Motor neuron (in vitro differentiated cells): ENCODE data around the gene BHLHE23. TPM values are rescaled to one million over a fixed set of nuclear protein-coding genes. Genes with fewer than 3 reads are reported as not detected.
A peak's percentile ranks its signal among the peaks of the same experiment; 100 is the strongest.
"Not testable (repeated sequence)": the region's sequence is repeated elsewhere in the genome, so short reads cannot be mapped to it uniquely, and the experiment has no call there.

Source experiments
- ATAC-seq, 8 experiments: fragments of 200-7000 bp; cut with Tn5 transposase; replicated peaks in 6 of 8; 2 replicates each; pipeline ENCODE4 v1.8.0; 2021; ENCODE audit warnings: mild to moderate bottlenecking in 8 of 8, moderate library complexity in 8 of 8
- H3K27ac ChIP-seq, 2 donors: fragments of 250-450 bp; sonication (Bioruptor Pico); 2 replicates each; pipeline ENCODE4 v1.9.0; 2021; ENCODE audit warnings: antibody characterized with exemption in 2 of 2, mild to moderate bottlenecking in 2 of 2, moderate library complexity in 1 of 2
- H3K4me1 ChIP-seq, 2 donors: fragments of 250-450 bp; sonication (Bioruptor Pico); replicated peaks in 1 of 2; 2 replicates each; pipeline ENCODE4 v1.6.1; 2021; ENCODE audit warnings: antibody characterized with exemption in 2 of 2, mild to moderate bottlenecking in 2 of 2, moderate library complexity in 1 of 2
- H3K4me3 ChIP-seq, 5 donors: fragments of 250-450 bp; sonication (Bioruptor Pico); 2 replicates each; pipeline ENCODE4 v1.9.0; 2021; ENCODE audit warnings: antibody characterized with exemption in 5 of 5, mild to moderate bottlenecking in 5 of 5, moderate library complexity in 4 of 5
- WGBS, 10 experiments: fragments of 450-650 bp; shearing (Covaris generic); methylation state at CpG; one replicate each; pipeline ENCODE4 v1.0.0; 2022; 5-methylcytosine and 5-hydroxymethylcytosine counted together
- in situ Hi-C, 9 experiments: fragments of 400-800 bp; cut with MboI; loops; one replicate each; pipeline ENCODE4 v1.15.0; 2021; ENCODE audit warnings: low sequenced_read_pairs in 9 of 9, low pct_unique_long_range_greater_than_20kb in 2 of 9; ENCODE audit not compliant: unreplicated experiment in 9 of 9
- total RNA-seq, 8 experiments: library from RNA; unstranded; fragments of 300-600 nt; gene quantifications; 2 replicates each; pipeline versions ENCODE4 v1.2.3 to v1.2.4, GENCODE V29; 2022

BHLHE23 gene
- total RNA-seq, 8 experiments from 2014 or later: 0.21 to 0.52 (median 0.22) TPM; not detected in 5

- in situ Hi-C loops: no loop called here
- H3K27ac ChIP-seq: no peak overlapping the region
- no peak overlapping the region for H3K4me3 ChIP-seq
- no peak for ATAC-seq
- no peaks in the 10 kb centered on the region for H3K4me1 ChIP-seq
- 40 to 100% (median 73%) methylated on average over 1 to 7 of the region's 27 CpGs; no CpG with 5 or more reads in 1 of the 10 experiments for WGBS, 10 experiments
These were observed 40.3 kb downstream of the BHLHE23 start for GRCh38 chr20:62966212-62967148.

- WGBS, 10 experiments: 85 to 100% (median 90%) methylated on average over 1 to 7 of the region's 19 CpGs; no CpG with 5 or more reads in 5 of the 10 experiments
- in situ Hi-C loops: no loop called here
- H3K4me1 ChIP-seq: no peaks in the 10 kb centered on the region
- peak in 1 of 8 experiments; percentile 12 for ATAC-seq
- no peak overlapping the region for H3K27ac ChIP-seq
- no peak overlapping the region for H3K4me3 ChIP-seq
These were observed 41.4 kb downstream of the BHLHE23 start for GRCh38 chr20:62965363-62965771.

GRCh38 chr20:62964700-62965099, 42.1 kb downstream of the BHLHE23 start:
- H3K4me1 ChIP-seq: no peaks in the 10 kb centered on the region
- ATAC-seq: no peak
- H3K27ac ChIP-seq: no peak overlapping the region
- H3K4me3 ChIP-seq: no peak overlapping the region
- in situ Hi-C loops: no loop called here
- 37 to 88% (median 80%) methylated on average over 1 to 12 of the region's 20 CpGs; no CpG with 5 or more reads in 4 of the 10 experiments for WGBS, 10 experiments

- ATAC-seq: no peak
- no peaks in the 10 kb centered on the region for H3K4me1 ChIP-seq
- WGBS, 10 experiments: 20 to 100% (median 80%) methylated on average over 1 to 9 of the region's 32 CpGs; no CpG with 5 or more reads in 4 of the 10 experiments
- in situ Hi-C loops: no loop called here
- H3K27ac ChIP-seq: no peak overlapping the region
- no peak overlapping the region for H3K4me3 ChIP-seq
These were observed 43.0 kb downstream of the BHLHE23 start for GRCh38 chr20:62963614-62964397.

- in situ Hi-C loops: no loop called here
- no peak overlapping the region for H3K27ac ChIP-seq
- no peak for ATAC-seq
- WGBS, 10 experiments: 50 to 84% (median 61%) methylated on average over 1 to 15 of the region's 32 CpGs; no CpG with 5 or more reads in 5 of the 10 experiments
- H3K4me1 ChIP-seq: no peaks in the 10 kb centered on the region
- no peak overlapping the region for H3K4me3 ChIP-seq
These were observed 43.7 kb downstream of the BHLHE23 start for GRCh38 chr20:62962891-62963613.

GRCh38 chr20:62962221-62962879, 44.4 kb downstream of the BHLHE23 start:
- ATAC-seq: no peak
- no peaks in the 10 kb centered on the region for H3K4me1 ChIP-seq
- in situ Hi-C loops: no loop called here
- H3K27ac ChIP-seq: no peak overlapping the region
- 40 to 100% (median 86%) methylated on average over 1 to 18 of the region's 30 CpGs; no CpG with 5 or more reads in 4 of the 10 experiments for WGBS, 10 experiments
- H3K4me3 ChIP-seq: no peak overlapping the region

GRCh38 chr20:62961799-62962198, 45.0 kb downstream of the BHLHE23 start:
- in situ Hi-C loops: no loop called here
- 80 to 92% (median 88%) methylated on average over 1 to 6 of the region's 8 CpGs; no CpG with 5 or more reads in 7 of the 10 experiments for WGBS, 10 experiments
- no peak for ATAC-seq
- Histone ChIP-seq H3K4me1 (no peaks in the 10 kb centered on the region), H3K27ac (no peak overlapping the region), H3K4me3 (no peak overlapping the region)

GRCh38 chr20:62961310-62961783, 45.4 kb downstream of the BHLHE23 start:
- Histone ChIP-seq H3K4me1 (no peaks in the 10 kb centered on the region), H3K27ac (no peak overlapping the region), H3K4me3 (no peak overlapping the region)
- WGBS, 10 experiments: 80 to 89% (median 83%) methylated on average over 1 to 3 of the region's 19 CpGs; no CpG with 5 or more reads in 7 of the 10 experiments
- ATAC-seq: peak in 3 of 8 experiments; percentile 25 to 76 (median 41)
- in situ Hi-C loops: no loop called here

GRCh38 chr20:62960446-62961309, 46.1 kb downstream of the BHLHE23 start:
- H3K4me1 ChIP-seq, H3K27ac ChIP-seq, in situ Hi-C loops, ATAC-seq, H3K4me3 ChIP-seq: not testable (repeated sequence)
- WGBS, 10 experiments: 60 to 100% (median 100%) methylated on average over 1 to 5 of the region's 31 CpGs; no CpG with 5 or more reads in 5 of the 10 experiments

- in situ Hi-C loops: no loop called here
- 70 to 100% (median 95%) methylated on average over 2 to 6 of the region's 20 CpGs; no CpG with 5 or more reads in 6 of the 10 experiments for WGBS, 10 experiments
- peaks cover 0 to 1% of the 10 kb centered on the region in 2 donors for H3K4me1 ChIP-seq
- no peak for ATAC-seq
- no peak overlapping the region for H3K4me3 ChIP-seq
- no peak overlapping the region for H3K27ac ChIP-seq
These were observed 46.7 kb downstream of the BHLHE23 start for GRCh38 chr20:62959998-62960436.
